ENCODE measurements around the gene CCM2. TPM values are rescaled to one million over a fixed set of nuclear protein-coding genes. Genes with fewer than 3 reads are reported as not detected.
A peak's percentile ranks its signal among the peaks of the same experiment; 100 is the strongest.

The CCM2 gene
- total and polyA plus RNA-seq, 12 donors: 36.1 to 84.5 (median 50.7) TPM

- no peaks in the 10 kb centered on the region for H3K9me3 ChIP-seq (replicated peaks in 1 of 3)
- intact Hi-C loops (cut with DNase I): loop anchor here in 1 of 2 donors (5.0 kb wide), 1 partner anchor 154 kb away; no protein-coding TSS in a partner anchor
- H3K27me3 ChIP-seq: no peaks in the 10 kb centered on the region
- H3K4me1 ChIP-seq (replicated peaks in 1 of 2): no peaks in the 10 kb centered on the region
- peaks cover 0 to 15% of the 10 kb centered on the region in 2 donors for H3K36me3 ChIP-seq (replicated peaks in 1 of 2)
- no peak within 1 kb of the TSS for H3K4me3 ChIP-seq
- peak in 2 of 7 donors; percentile 44 to 48 for DNase-seq
- peak within 1 kb of the TSS in 3 of 5 donors; percentile 1 to 89 (median 72) for H3K27ac ChIP-seq
- TF ChIP-seq CTCF (IDR thresholded peaks at IDR 0.05) (no peak), POLR2A (IDR thresholded peaks at IDR 0.05) (no peak)
- WGBS, 4 donors: 75 to 79% (median 78%) methylated on average over 12 to 24 of the region's 24 CpGs
Measured at GRCh38 chr7:44978511-44979366, 21.3 kb upstream of the CCM2 start, which contains the start of gene MYO1G. TSS of gene MYO1G (minus strand) at chr7:44979015. CDS start at chr7:44978961, 54 bp downstream.

- WGBS, 4 donors: 70 to 81% (median 72%) methylated on average over 6 to 8 of the region's 8 CpGs
- Histone ChIP-seq H3K4me1 (replicated peaks in 1 of 2) (peaks cover 0 to 6% of the 10 kb centered on the region in 2 donors), H3K27ac (peak overlapping the region in 3 of 5 donors; percentile 24 to 89 (median 72))
Measured at GRCh38 chr7:44979481-44980392, 20.3 kb upstream of the CCM2 start.

GRCh38 chr7:44980393-44981034 is 19.5 kb upstream of the CCM2 start:
- TF ChIP-seq CTCF (IDR thresholded peaks at IDR 0.05) (no peak), POLR2A (IDR thresholded peaks at IDR 0.05) (no peak)
- Histone ChIP-seq H3K36me3 (replicated peaks in 1 of 2) (peaks cover 0 to 32% of the 10 kb centered on the region in 2 donors), H3K4me1 (replicated peaks in 1 of 2) (peaks cover 0 to 14% of the 10 kb centered on the region in 2 donors), H3K27me3 (no peaks in the 10 kb centered on the region), H3K27ac (peak overlapping the region in 3 of 5 donors; percentile 24 to 89 (median 72)), H3K9me3 (replicated peaks in 1 of 3) (no peaks in the 10 kb centered on the region), H3K4me3 (no peak overlapping the region)
- peak in 5 of 7 donors; percentile 37 to 69 (median 51) for DNase-seq
- intact Hi-C loops (cut with DNase I): no loop called here
- 56 to 73% (median 69%) methylated on average over 8 of the region's 8 CpGs for WGBS, 4 donors

More at GRCh38 chr7:44979481-44980392, 20.3 kb upstream of the CCM2 start:
- Histone ChIP-seq H3K4me3 (no peak overlapping the region), H3K9me3 (replicated peaks in 1 of 3) (no peaks in the 10 kb centered on the region), H3K27me3 (no peaks in the 10 kb centered on the region), H3K36me3 (replicated peaks in 1 of 2) (peaks cover 0 to 24% of the 10 kb centered on the region in 2 donors)
- intact Hi-C loops (cut with DNase I): loop anchor here in 1 of 2 donors (5.0 kb wide), 1 partner anchor 153 kb away; no protein-coding TSS in a partner anchor
- DNase-seq: peak in 1 of 7 donors; percentile 33
- no peak for TF ChIP-seq CTCF (IDR thresholded peaks at IDR 0.05)
- TF ChIP-seq POLR2A (IDR thresholded peaks at IDR 0.05): no peak
